ENCODE measurements around the gene GOSR1.
"Not testable (repeated sequence)": the region's sequence is repeated elsewhere in the genome, so short reads cannot be mapped to it uniquely, and the experiment has no call there.

GOSR1 gene

GRCh38 chr17:30537667-30538066 lies 60.5 kb downstream of the GOSR1 start:
- 100% methylated on average over 1 of the region's 1 CpG for WGBS (ENCODE audit: insufficient coverage)
- POLR2A ChIA-PET = not testable (repeated sequence)

DNA sequence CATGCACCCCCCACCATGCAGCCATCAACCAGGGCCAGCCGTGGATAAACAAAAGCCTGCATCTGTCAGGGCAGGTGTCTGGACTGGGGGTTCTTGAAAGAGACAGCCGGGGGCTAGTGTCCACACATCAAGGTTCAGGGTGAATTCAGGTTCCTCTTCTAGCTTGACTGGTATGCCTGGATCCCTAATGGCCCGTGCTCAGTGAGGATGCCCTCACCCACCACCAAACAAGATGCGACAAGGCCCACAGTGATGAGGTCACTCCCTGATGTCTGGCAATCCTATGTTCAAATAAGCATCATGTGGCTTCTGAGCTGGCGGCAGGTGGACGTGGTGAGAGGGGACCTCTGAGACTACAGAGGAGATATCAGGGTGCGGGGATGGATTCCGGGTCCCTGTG lies 64.6 kb downstream of the GOSR1 start:
- Histone ChIP-seq H3K4me1 (ENCODE audit: control extremely low read depth in 1 of 4, control insufficient read depth in 4 of 4, insufficient read depth in 4 of 4, low read length in 3 of 4) (no peaks in the 10 kb centered on the region), H3K4me3 (ENCODE audit: control insufficient read depth in 1 of 7, extremely low read depth in 1 of 7, insufficient read depth in 4 of 7, low read depth in 2 of 7, low read length in 6 of 7) (no peak overlapping the region), H3K27me3 (replicated peaks in 2 of 5; ENCODE audit: control insufficient read depth in 4 of 5, insufficient read depth in 5 of 5, low read length in 4 of 5) (no peaks in the 10 kb centered on the region), H3K9me3 (ENCODE audit: control extremely low read depth in 1 of 5, control insufficient read depth in 4 of 5, insufficient read depth in 2 of 5, low read depth in 1 of 5, low read length in 4 of 5) (no peaks in the 10 kb centered on the region), H3K36me3 (ENCODE audit: control insufficient read depth in 4 of 4, insufficient read depth in 4 of 4, low read length in 3 of 4) (no peaks in the 10 kb centered on the region), H3K27ac (ENCODE audit: insufficient read depth in 1 of 2, low read depth in 1 of 2, low read length in 2 of 2, poor library complexity in 1 of 2, severe bottlenecking in 2 of 2) (no peak overlapping the region)
- WGBS (ENCODE audit: insufficient coverage) = 99% methylated on average over 8 of the region's 8 CpGs
- ChIA-PET CTCF (no interaction called here), POLR2A (interaction anchor here (0.6 kb wide), 2 partner anchors 99 to 624 kb away, joined by 3 to 6 read pairs; no protein-coding TSS in a partner anchor)
- DNase-seq = no peak

More at GRCh38 chr17:30537667-30538066, 60.5 kb downstream of the GOSR1 start:
- H3K36me3 ChIP-seq (ENCODE audit: control insufficient read depth in 4 of 4, insufficient read depth in 4 of 4, low read length in 3 of 4); H3K4me3 ChIP-seq (ENCODE audit: control insufficient read depth in 1 of 7, extremely low read depth in 1 of 7, insufficient read depth in 4 of 7, low read depth in 2 of 7, low read length in 6 of 7); H3K4me1 ChIP-seq (ENCODE audit: control extremely low read depth in 1 of 4, control insufficient read depth in 4 of 4, insufficient read depth in 4 of 4, low read length in 3 of 4); H3K27ac ChIP-seq (ENCODE audit: insufficient read depth in 1 of 2, low read depth in 1 of 2, low read length in 2 of 2, poor library complexity in 1 of 2, severe bottlenecking in 2 of 2); DNase-seq; H3K9me3 ChIP-seq (ENCODE audit: control extremely low read depth in 1 of 5, control insufficient read depth in 4 of 5, insufficient read depth in 2 of 5, low read depth in 1 of 5, low read length in 4 of 5); H3K27me3 ChIP-seq (replicated peaks in 2 of 5; ENCODE audit: control insufficient read depth in 4 of 5, insufficient read depth in 5 of 5, low read length in 4 of 5); CTCF ChIA-PET: not testable (repeated sequence)

DNA sequence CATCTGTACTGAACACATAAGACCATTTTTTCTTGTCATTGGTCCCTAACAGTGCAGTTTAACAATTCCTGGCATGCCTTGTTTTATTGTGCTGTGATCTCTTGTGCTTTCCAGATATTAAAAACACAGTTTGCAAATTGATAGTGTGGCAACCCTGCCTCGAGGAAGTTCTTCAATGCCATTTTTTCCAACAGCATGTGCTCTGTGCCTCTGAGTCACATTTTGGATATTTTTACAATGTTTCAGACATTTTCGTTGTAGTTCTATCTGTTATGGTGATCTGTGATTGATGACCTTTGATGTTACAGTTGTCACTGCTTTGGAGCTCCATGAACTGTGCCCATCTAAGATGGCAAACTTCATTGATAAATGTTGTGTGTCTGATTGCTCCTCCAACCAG lies 66.2 kb downstream of the GOSR1 start:
- no peak overlapping the region for H3K27ac ChIP-seq (ENCODE audit: insufficient read depth in 1 of 2, low read depth in 1 of 2, low read length in 2 of 2, poor library complexity in 1 of 2, severe bottlenecking in 2 of 2)
- no peaks in the 10 kb centered on the region for H3K36me3 ChIP-seq (ENCODE audit: control insufficient read depth in 4 of 4, insufficient read depth in 4 of 4, low read length in 3 of 4)
- ChIA-PET CTCF (no interaction called here), POLR2A (no interaction called here)
- no peak for DNase-seq
- no peaks in the 10 kb centered on the region for H3K9me3 ChIP-seq (ENCODE audit: control extremely low read depth in 1 of 5, control insufficient read depth in 4 of 5, insufficient read depth in 2 of 5, low read depth in 1 of 5, low read length in 4 of 5)
- H3K27me3 ChIP-seq (replicated peaks in 2 of 5; ENCODE audit: control insufficient read depth in 4 of 5, insufficient read depth in 5 of 5, low read length in 4 of 5) = no peaks in the 10 kb centered on the region
- WGBS (ENCODE audit: insufficient coverage) = 20% methylated on average over 1 of the region's 2 CpGs
- H3K4me3 ChIP-seq (ENCODE audit: control insufficient read depth in 1 of 7, extremely low read depth in 1 of 7, insufficient read depth in 4 of 7, low read depth in 2 of 7, low read length in 6 of 7) = no peak overlapping the region
- no peaks in the 10 kb centered on the region for H3K4me1 ChIP-seq (ENCODE audit: control extremely low read depth in 1 of 4, control insufficient read depth in 4 of 4, insufficient read depth in 4 of 4, low read length in 3 of 4)

GRCh38 chr17:30545024-30545423 lies 67.8 kb downstream of the GOSR1 start:
- CTCF ChIA-PET = interaction anchor here (1.0 kb wide), 1 partner anchor 68 kb away, joined by 5 read pairs; the partner anchor contains the start of gene GOSR1
- no peaks in the 10 kb centered on the region for H3K27me3 ChIP-seq (replicated peaks in 2 of 5; ENCODE audit: control insufficient read depth in 4 of 5, insufficient read depth in 5 of 5, low read length in 4 of 5)
- POLR2A ChIA-PET = no interaction called here
- no peak overlapping the region for H3K4me3 ChIP-seq (ENCODE audit: control insufficient read depth in 1 of 7, extremely low read depth in 1 of 7, insufficient read depth in 4 of 7, low read depth in 2 of 7, low read length in 6 of 7)
- H3K4me1 ChIP-seq (ENCODE audit: control extremely low read depth in 1 of 4, control insufficient read depth in 4 of 4, insufficient read depth in 4 of 4, low read length in 3 of 4) = peaks cover 0 to 2% (median 0%) of the 10 kb centered on the region in 4 experiments
- H3K9me3 ChIP-seq (ENCODE audit: control extremely low read depth in 1 of 5, control insufficient read depth in 4 of 5, insufficient read depth in 2 of 5, low read depth in 1 of 5, low read length in 4 of 5) = no peaks in the 10 kb centered on the region
- H3K36me3 ChIP-seq (ENCODE audit: control insufficient read depth in 4 of 4, insufficient read depth in 4 of 4, low read length in 3 of 4) = no peaks in the 10 kb centered on the region
- WGBS (ENCODE audit: insufficient coverage) = no CpG with 5 or more reads among the region's 2 CpGs
- DNase-seq = peak; percentile 8 to 65 (median 47)
- no peak overlapping the region for H3K27ac ChIP-seq (ENCODE audit: insufficient read depth in 1 of 2, low read depth in 1 of 2, low read length in 2 of 2, poor library complexity in 1 of 2, severe bottlenecking in 2 of 2)

DNA sequence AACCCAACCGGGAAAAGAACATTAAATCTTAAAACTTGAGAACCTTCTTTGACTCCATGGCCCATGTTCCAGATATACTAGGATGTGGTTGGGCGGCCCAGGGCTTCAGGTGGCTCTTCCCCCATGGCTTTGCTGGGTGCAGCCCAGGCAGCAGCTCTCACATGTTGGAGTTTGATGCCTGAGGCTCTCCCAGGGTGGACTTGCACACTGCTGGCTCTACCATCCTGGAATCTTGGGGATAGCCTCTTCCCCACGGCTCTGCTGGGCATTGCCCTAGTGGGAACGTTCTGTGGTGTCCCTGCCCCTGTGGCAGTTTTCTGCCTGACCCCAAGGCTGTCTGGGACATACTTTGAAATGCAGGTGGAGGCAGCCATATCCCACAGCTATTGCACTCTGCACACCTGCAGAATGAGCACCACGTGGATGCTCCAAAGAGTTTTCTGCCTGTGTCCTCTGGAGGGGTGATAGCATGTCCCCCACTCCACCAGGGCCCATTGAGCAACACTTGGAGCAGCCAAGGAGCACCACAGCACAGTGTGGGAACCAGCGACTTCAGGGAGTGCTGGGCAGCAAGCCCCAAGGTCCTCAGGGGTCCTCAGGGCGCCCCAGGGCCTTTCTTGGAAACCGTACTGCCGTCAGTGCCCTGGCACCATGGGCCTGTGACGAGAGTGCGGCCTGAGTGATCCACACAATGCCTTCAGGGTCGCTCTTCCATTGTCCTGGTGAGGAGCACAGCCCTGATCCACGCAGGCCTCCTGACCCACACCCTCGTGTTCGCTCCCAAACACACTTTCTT lies 70.8 kb downstream of the GOSR1 start:
- no peaks in the 10 kb centered on the region for H3K36me3 ChIP-seq (ENCODE audit: control insufficient read depth in 4 of 4, insufficient read depth in 4 of 4, low read length in 3 of 4)
- CTCF ChIA-PET = no interaction called here
- H3K27me3 ChIP-seq (replicated peaks in 2 of 5; ENCODE audit: control insufficient read depth in 4 of 5, insufficient read depth in 5 of 5, low read length in 4 of 5) = no peaks in the 10 kb centered on the region
- 97% methylated on average over 15 of the region's 15 CpGs for WGBS (ENCODE audit: insufficient coverage)
- no peak overlapping the region for H3K4me3 ChIP-seq (ENCODE audit: control insufficient read depth in 1 of 7, extremely low read depth in 1 of 7, insufficient read depth in 4 of 7, low read depth in 2 of 7, low read length in 6 of 7)
- no peak overlapping the region for H3K27ac ChIP-seq (ENCODE audit: insufficient read depth in 1 of 2, low read depth in 1 of 2, low read length in 2 of 2, poor library complexity in 1 of 2, severe bottlenecking in 2 of 2)
- no peaks in the 10 kb centered on the region for H3K9me3 ChIP-seq (ENCODE audit: control extremely low read depth in 1 of 5, control insufficient read depth in 4 of 5, insufficient read depth in 2 of 5, low read depth in 1 of 5, low read length in 4 of 5)
- no peak for DNase-seq
- POLR2A ChIA-PET = no interaction called here
- H3K4me1 ChIP-seq (ENCODE audit: control extremely low read depth in 1 of 4, control insufficient read depth in 4 of 4, insufficient read depth in 4 of 4, low read length in 3 of 4) = peaks cover 0 to 20% (median 9%) of the 10 kb centered on the region in 4 experiments

DNA sequence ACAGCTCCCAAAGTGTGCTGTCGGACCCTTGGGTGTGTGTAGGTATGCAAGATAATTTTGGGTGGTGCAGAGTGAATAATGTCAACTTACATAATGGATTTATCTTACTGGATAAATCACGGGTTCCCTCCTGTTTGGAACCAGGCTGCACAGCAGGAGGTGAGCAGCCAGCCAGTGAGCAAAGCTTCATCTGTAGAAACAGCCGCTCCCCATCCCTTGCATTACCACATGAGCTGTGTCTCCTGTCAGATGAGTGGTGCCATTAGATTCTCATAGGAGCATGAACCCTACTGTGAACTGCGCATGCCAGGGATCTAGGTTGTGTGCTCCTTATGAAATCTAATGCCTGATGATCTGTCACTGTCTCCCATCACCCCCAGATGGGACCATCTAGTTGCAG lies 72.0 kb downstream of the GOSR1 start:
- H3K9me3 ChIP-seq (ENCODE audit: control extremely low read depth in 1 of 5, control insufficient read depth in 4 of 5, insufficient read depth in 2 of 5, low read depth in 1 of 5, low read length in 4 of 5); DNase-seq; POLR2A ChIA-PET; H3K27me3 ChIP-seq (replicated peaks in 2 of 5; ENCODE audit: control insufficient read depth in 4 of 5, insufficient read depth in 5 of 5, low read length in 4 of 5); H3K36me3 ChIP-seq (ENCODE audit: control insufficient read depth in 4 of 4, insufficient read depth in 4 of 4, low read length in 3 of 4); H3K4me3 ChIP-seq (ENCODE audit: control insufficient read depth in 1 of 7, extremely low read depth in 1 of 7, insufficient read depth in 4 of 7, low read depth in 2 of 7, low read length in 6 of 7); H3K27ac ChIP-seq (ENCODE audit: insufficient read depth in 1 of 2, low read depth in 1 of 2, low read length in 2 of 2, poor library complexity in 1 of 2, severe bottlenecking in 2 of 2); CTCF ChIA-PET: not testable (repeated sequence)
- WGBS (ENCODE audit: insufficient coverage) = 100% methylated on average over 4 of the region's 4 CpGs
- H3K4me1 ChIP-seq (ENCODE audit: control extremely low read depth in 1 of 4, control insufficient read depth in 4 of 4, insufficient read depth in 4 of 4, low read length in 3 of 4) = peaks cover 0 to 20% (median 9%) of the 10 kb centered on the region in 4 experiments

- 98% methylated on average over 14 of the region's 15 CpGs for WGBS (ENCODE audit: insufficient coverage)
- POLR2A ChIA-PET = no interaction called here
- Histone ChIP-seq H3K27ac (ENCODE audit: insufficient read depth in 1 of 2, low read depth in 1 of 2, low read length in 2 of 2, poor library complexity in 1 of 2, severe bottlenecking in 2 of 2) (no peak overlapping the region), H3K36me3 (ENCODE audit: control insufficient read depth in 4 of 4, insufficient read depth in 4 of 4, low read length in 3 of 4) (no peaks in the 10 kb centered on the region), H3K27me3 (replicated peaks in 2 of 5; ENCODE audit: control insufficient read depth in 4 of 5, insufficient read depth in 5 of 5, low read length in 4 of 5) (no peaks in the 10 kb centered on the region), H3K4me1 (ENCODE audit: control extremely low read depth in 1 of 4, control insufficient read depth in 4 of 4, insufficient read depth in 4 of 4, low read length in 3 of 4) (peaks cover 0 to 20% (median 9%) of the 10 kb centered on the region in 4 experiments), H3K9me3 (ENCODE audit: control extremely low read depth in 1 of 5, control insufficient read depth in 4 of 5, insufficient read depth in 2 of 5, low read depth in 1 of 5, low read length in 4 of 5) (no peaks in the 10 kb centered on the region), H3K4me3 (ENCODE audit: control insufficient read depth in 1 of 7, extremely low read depth in 1 of 7, insufficient read depth in 4 of 7, low read depth in 2 of 7, low read length in 6 of 7) (no peak overlapping the region)
- DNase-seq = no peak
- CTCF ChIA-PET = no interaction called here
Observed at GRCh38 chr17:30549864-30550511, 72.8 kb downstream of the GOSR1 start.
